T-cell (primary cell): Measurements from ENCODE around the gene HOXB7. TPM values are rescaled to one million over a fixed set of nuclear protein-coding genes. Genes with fewer than 3 reads are reported as not detected.

ENCODE experiments used
- ATAC-seq, 4 experiments: fragments of 200-7000 bp in 3 of 4; fragments of 150-1000 bp in 1 of 4; cut with Tn5 transposase; replicated peaks in 1 of 4; 1 replicate in 3 of 4; 2 replicates in 1 of 4; pipeline ENCODE4 v1.10.0; 2021; ENCODE audit warnings: moderate library complexity in 3 of 4, mild to moderate bottlenecking in 2 of 4, moderate number of reproducible peaks in 1 of 4
- CTCF ChIA-PET, 2 donors: fragments of 300-600 bp; sonication (Branson Sonifier 250); formaldehyde crosslinking; loops; one replicate each; lab custom pipeline; 2022; ENCODE audit warnings: antibody characterized with exemption in 2 of 2; lab: Charles Lee
- POLR2A ChIA-PET, 2 donors: fragments of 300-600 bp; sonication (Branson Sonifier 250); formaldehyde crosslinking; loops; one replicate each; lab custom pipeline; 2022; ENCODE audit warnings: antibody characterized with exemption in 2 of 2; lab: Charles Lee
- DNase-seq, 35 experiments: peaks; one replicate each; pipeline versions ENCODE4 v3.0.0 to v3.0.0-alpha.2; 2013 to 2023
- H3K27ac ChIP-seq: one replicate; pipeline ENCODE4 v1.5.1; 2013; ENCODE audit warnings: low read length
- H3K27me3 ChIP-seq, 2 experiments: replicated peaks in 1 of 2; 1 replicate in 1 of 2; 2 replicates in 1 of 2; pipeline versions ENCODE4 v1.6.1 to v1.7.0; 2013; ENCODE audit warnings: low read length in 1 of 2, mixed read lengths in 1 of 2; ENCODE audit not compliant: control insufficient read depth in 2 of 2, insufficient read depth in 2 of 2; ENCODE audit errors: extremely low read depth in 1 of 2
- H3K36me3 ChIP-seq, 2 donors: 1 replicate in 1 of 2; 2 replicates in 1 of 2; pipeline versions ENCODE4 v1.6.1 to v1.7.0; 2013; ENCODE audit warnings: low read length in 1 of 2; ENCODE audit not compliant: control insufficient read depth in 2 of 2, insufficient read depth in 1 of 2; ENCODE audit errors: extremely low read depth in 1 of 2
- H3K4me1 ChIP-seq, 2 experiments: 1 replicate in 1 of 2; 2 replicates in 1 of 2; pipeline versions ENCODE4 v1.6.1 to v1.7.0; 2013; ENCODE audit warnings: low read length in 2 of 2, mixed read lengths in 1 of 2; ENCODE audit not compliant: insufficient read depth in 2 of 2, control insufficient read depth in 1 of 2; ENCODE audit errors: extremely low read depth in 1 of 2
- H3K4me3 ChIP-seq, 2 donors: 1 replicate in 1 of 2; 2 replicates in 1 of 2; pipeline versions ENCODE4 v1.5.1 to v1.7.0; 2013; ENCODE audit warnings: mild to moderate bottlenecking in 2 of 2, low read length in 1 of 2, moderate library complexity in 1 of 2; ENCODE audit not compliant: control insufficient read depth in 1 of 2; ENCODE audit errors: extremely low read depth in 1 of 2
- H3K9me3 ChIP-seq: 2 replicates; pipeline ENCODE4 v1.7.0; 2013
- H3K27ac Mint-ChIP-seq, 2 donors: one replicate each; pipeline ENCODE4 v1.8.0; 2020 to 2021; ENCODE audit warnings: mild to moderate bottlenecking in 2 of 2, mixed read lengths in 2 of 2
- H3K27me3 Mint-ChIP-seq, 2 donors: one replicate each; pipeline ENCODE4 v1.8.0; 2021 to 2022; ENCODE audit warnings: mixed read lengths in 2 of 2
- H3K36me3 Mint-ChIP-seq: one replicate; pipeline ENCODE4 v1.8.0; 2021; ENCODE audit warnings: mixed read lengths
- H3K4me1 Mint-ChIP-seq, 3 donors: one replicate each; pipeline ENCODE4 v1.8.0; 2020 to 2022; ENCODE audit warnings: mixed read lengths in 3 of 3, mild to moderate bottlenecking in 1 of 3
- H3K4me3 Mint-ChIP-seq, 3 donors: one replicate each; pipeline ENCODE4 v1.8.0; 2020 to 2022; ENCODE audit warnings: mild to moderate bottlenecking in 3 of 3, mixed read lengths in 3 of 3, moderate library complexity in 3 of 3
- H3K9me3 Mint-ChIP-seq, 3 donors: one replicate each; pipeline ENCODE4 v1.8.0; 2020 to 2022; ENCODE audit warnings: mixed read lengths in 3 of 3
- WGBS: methylation state at CpG from one replicate; pipeline ENCODE4 v1.1.5; 2013; ENCODE audit warnings: missing lambda C conversion rate; ENCODE audit not compliant: insufficient coverage; 5-methylcytosine and 5-hydroxymethylcytosine counted together
- total RNA-seq, 35 experiments: library from RNA in 6 of 35; stranded (reverse) in 6 of 35; fragments of 120-200 nt in 1 of 35; gene quantifications; one replicate each; pipeline versions ENCODE4 v1.2.1 to v1.2.4 and lab custom pipeline; 2013 to 2026

Gene HOXB7
- total RNA-seq, 5 donors from 2014 or later (not counting 1 experiment from before 2014, with no cell fraction given): 0.47 to 0.66 (median 0.60) TPM; not detected in 2

GRCh38 chr17:48561884-48562810 is 48.7 kb downstream of the HOXB7 start:
- Histone ChIP-seq H3K4me1 (peaks cover 2 to 16% of the 10 kb centered on the region in 2 experiments), H3K4me3 (no peak overlapping the region), H3K27me3 (peaks cover 0 to 46% of the 10 kb centered on the region in 2 experiments), H3K9me3 (no peaks in the 10 kb centered on the region), H3K27ac (no peak overlapping the region), H3K36me3 (no peaks in the 10 kb centered on the region)
- ChIA-PET CTCF (interaction anchor here in 1 of 2 donors (0.6 kb wide), 1 partner anchor 33 kb away, joined by 3 read pairs; no protein-coding TSS in a partner anchor), POLR2A (no interaction called here)
- H3K27ac Mint-ChIP-seq: no peak overlapping the region
- no peak overlapping the region for H3K4me3 Mint-ChIP-seq
- peaks cover 19 to 21% of the 10 kb centered on the region in 2 donors for H3K27me3 Mint-ChIP-seq
- peaks cover 3% of the 10 kb centered on the region for H3K36me3 Mint-ChIP-seq
- ATAC-seq (peak in 2 of 4 experiments; percentile 46 to 78), DNase-seq (no peak)
- H3K9me3 Mint-ChIP-seq: no peaks in the 10 kb centered on the region
- WGBS: 93% methylated on average over 6 of the region's 15 CpGs
- peaks cover 0 to 17% (median 10%) of the 10 kb centered on the region in 3 donors for H3K4me1 Mint-ChIP-seq

- Histone ChIP-seq H3K27ac (no peak overlapping the region), H3K27me3 (peaks cover 0 to 46% of the 10 kb centered on the region in 2 experiments), H3K4me1 (peaks cover 2 to 24% of the 10 kb centered on the region in 2 experiments), H3K36me3 (no peaks in the 10 kb centered on the region), H3K4me3 (no peak overlapping the region), H3K9me3 (no peaks in the 10 kb centered on the region)
- no peak overlapping the region for H3K4me3 Mint-ChIP-seq
- POLR2A ChIA-PET: no interaction called here
- DNase-seq: no peak
- no peak for ATAC-seq
- H3K9me3 Mint-ChIP-seq: no peaks in the 10 kb centered on the region
- peaks cover 22 to 23% of the 10 kb centered on the region in 2 donors for H3K27me3 Mint-ChIP-seq
- 93% methylated on average over 8 of the region's 14 CpGs for WGBS
- H3K36me3 Mint-ChIP-seq: peaks cover 3% of the 10 kb centered on the region
- peaks cover 5 to 31% (median 15%) of the 10 kb centered on the region in 3 donors for H3K4me1 Mint-ChIP-seq
- CTCF ChIA-PET: no interaction called here
- H3K27ac Mint-ChIP-seq: peak overlapping the region in 1 of 2 donors; percentile 47
These were observed 50.7 kb downstream of the HOXB7 start for GRCh38 chr17:48559840-48560817.

DNA sequence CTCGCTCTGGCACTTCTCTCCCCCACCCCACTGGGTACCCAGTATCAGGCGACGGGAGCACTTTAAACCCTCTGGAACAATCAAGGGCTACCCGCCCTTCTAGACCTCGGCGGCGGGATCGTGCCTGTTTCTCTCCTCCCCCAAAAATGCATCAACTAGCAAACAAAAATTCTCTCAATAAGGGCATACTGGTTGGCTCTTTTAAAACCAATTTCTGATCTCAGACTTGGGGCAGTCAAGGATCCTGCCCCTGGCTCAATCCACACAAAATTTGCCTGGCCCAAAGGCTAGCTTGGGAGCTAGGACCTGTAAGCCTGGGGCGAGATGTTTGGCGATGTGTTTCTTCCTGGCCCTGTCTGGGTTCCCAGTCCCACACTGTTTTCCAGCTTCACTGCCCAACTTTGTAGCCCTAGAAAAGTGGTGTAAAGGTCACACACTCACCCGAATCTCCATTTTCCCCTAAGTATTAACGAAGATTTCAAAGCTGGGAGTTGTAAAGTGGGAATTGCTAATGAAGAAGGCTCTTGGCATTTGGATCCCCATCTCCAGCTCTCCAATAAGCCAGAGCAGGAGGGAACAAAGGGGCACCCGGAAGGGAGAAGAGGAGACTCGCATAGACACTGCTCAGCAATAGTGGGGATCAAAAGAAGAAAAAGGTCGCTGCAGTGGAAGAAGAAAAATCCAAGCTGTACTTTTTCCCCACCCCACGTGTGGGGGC is 51.5 kb downstream of the HOXB7 start:
- Mint-ChIP-seq H3K4me3 (no peak overlapping the region), H3K36me3 (peaks cover 3% of the 10 kb centered on the region), H3K4me1 (peaks cover 13 to 33% (median 14%) of the 10 kb centered on the region in 3 donors), H3K27ac (no peak overlapping the region), H3K9me3 (no peaks in the 10 kb centered on the region), H3K27me3 (peaks cover 18 to 26% of the 10 kb centered on the region in 2 donors)
- CTCF ChIA-PET: no interaction called here
- Histone ChIP-seq H3K27me3 (peaks cover 0 to 43% of the 10 kb centered on the region in 2 experiments), H3K36me3 (no peaks in the 10 kb centered on the region), H3K4me3 (no peak overlapping the region), H3K9me3 (no peaks in the 10 kb centered on the region), H3K27ac (no peak overlapping the region), H3K4me1 (peaks cover 2 to 24% of the 10 kb centered on the region in 2 experiments)
- WGBS: 93% methylated on average over 8 of the region's 16 CpGs
- no peak for ATAC-seq
- POLR2A ChIA-PET: interaction anchor here in 1 of 2 donors (0.5 kb wide), 1 partner anchor 42 kb away, joined by 9 read pairs; no protein-coding TSS in a partner anchor
- DNase-seq: no peak

DNA sequence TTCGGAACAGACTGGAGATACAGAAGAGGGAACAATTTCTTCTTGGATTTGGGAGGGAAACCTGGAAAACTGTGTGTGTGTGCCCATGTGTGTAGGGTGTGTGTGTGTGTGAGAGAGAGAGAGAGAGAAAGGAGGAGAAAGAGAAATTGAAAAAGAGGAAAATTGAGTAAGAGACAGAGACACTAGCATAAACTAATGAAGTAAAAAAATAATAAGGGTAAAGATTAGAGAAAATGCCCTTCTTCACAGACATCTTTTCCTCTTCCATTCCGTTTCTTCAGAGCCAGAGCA is 52.0 kb downstream of the HOXB7 start:
- H3K27me3 ChIP-seq: peaks cover 0 to 42% of the 10 kb centered on the region in 2 experiments
- ATAC-seq (no peak), DNase-seq (no peak)
- no peak overlapping the region for H3K4me3 ChIP-seq
- Mint-ChIP-seq H3K36me3 (peaks cover 3% of the 10 kb centered on the region), H3K4me1 (peaks cover 13 to 33% (median 17%) of the 10 kb centered on the region in 3 donors), H3K9me3 (no peaks in the 10 kb centered on the region), H3K27ac (no peak overlapping the region), H3K4me3 (no peak overlapping the region), H3K27me3 (peaks cover 19 to 26% of the 10 kb centered on the region in 2 donors)
- no peaks in the 10 kb centered on the region for H3K36me3 ChIP-seq
- no peak overlapping the region for H3K27ac ChIP-seq
- WGBS: 78% methylated on average over 1 of the region's 2 CpGs
- ChIA-PET CTCF (no interaction called here), POLR2A (interaction anchor here in 1 of 2 donors (0.5 kb wide), 1 partner anchor 42 kb away, joined by 9 read pairs; no protein-coding TSS in a partner anchor)
- peaks cover 2 to 24% of the 10 kb centered on the region in 2 experiments for H3K4me1 ChIP-seq
- no peaks in the 10 kb centered on the region for H3K9me3 ChIP-seq

DNA sequence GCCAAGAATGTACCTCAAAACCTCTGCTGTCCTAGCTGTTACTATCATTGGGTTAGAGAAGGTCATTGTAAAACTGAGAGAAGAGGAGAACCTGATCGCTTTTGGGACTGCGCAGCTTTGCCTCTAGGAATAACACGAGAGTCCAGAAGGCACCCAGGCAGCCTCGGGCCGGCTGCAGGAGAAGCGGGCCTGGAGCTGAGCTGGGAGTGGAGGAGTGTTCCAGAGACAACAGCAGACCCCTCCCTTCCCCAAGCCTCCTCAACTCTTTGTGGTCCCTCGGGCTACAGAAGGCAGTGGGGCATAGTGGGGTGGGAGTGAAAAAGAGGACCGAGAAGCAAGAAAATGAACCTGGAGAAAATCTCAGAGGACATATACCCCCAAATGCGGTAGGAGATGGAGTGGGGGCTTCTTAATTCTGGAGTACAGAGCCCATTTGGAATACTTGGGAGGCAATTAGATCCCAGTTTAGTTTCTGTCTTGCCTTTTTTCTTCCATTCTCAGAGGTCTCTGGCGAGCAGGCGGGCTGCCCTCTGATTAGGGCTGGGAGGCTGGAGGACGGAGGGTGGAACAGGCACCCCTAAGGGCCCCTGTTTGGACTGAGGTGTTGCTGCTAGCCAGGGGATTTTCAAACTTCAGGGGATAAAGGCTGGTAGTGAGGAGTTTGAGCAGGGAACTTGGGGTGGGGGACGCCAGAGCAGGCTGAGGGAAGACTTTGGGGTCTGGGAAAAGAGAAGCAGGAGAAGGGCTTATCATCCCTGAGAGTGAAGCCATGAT is 52.6 kb downstream of the HOXB7 start:
- peaks cover 0 to 37% of the 10 kb centered on the region in 2 experiments for H3K27me3 ChIP-seq
- no peak overlapping the region for H3K4me3 Mint-ChIP-seq
- H3K4me1 ChIP-seq: peaks cover 2 to 24% of the 10 kb centered on the region in 2 experiments
- peaks cover 3% of the 10 kb centered on the region for H3K36me3 Mint-ChIP-seq
- ChIA-PET CTCF (interaction anchor here in 1 of 2 donors (0.7 kb wide), 1 partner anchor 250 kb away, joined by 3 read pairs; no protein-coding TSS in a partner anchor), POLR2A (interaction anchor here in 1 of 2 donors (0.5 kb wide), 1 partner anchor 107 kb away, joined by 6 read pairs; no protein-coding TSS in a partner anchor)
- H3K27ac Mint-ChIP-seq: no peak overlapping the region
- H3K4me1 Mint-ChIP-seq: peaks cover 11 to 31% (median 17%) of the 10 kb centered on the region in 3 donors
- peaks cover 15 to 24% of the 10 kb centered on the region in 2 donors for H3K27me3 Mint-ChIP-seq
- H3K4me3 ChIP-seq: no peak overlapping the region
- DNase-seq: no peak
- ATAC-seq: no peak
- no peaks in the 10 kb centered on the region for H3K9me3 ChIP-seq
- no peak overlapping the region for H3K27ac ChIP-seq
- WGBS: 80% methylated on average over 2 of the region's 13 CpGs
- no peaks in the 10 kb centered on the region for H3K36me3 ChIP-seq
- no peaks in the 10 kb centered on the region for H3K9me3 Mint-ChIP-seq
